Measurements from ENCODE around the gene CRIM1.

Gene CRIM1

GRCh38 chr2:36420569-36421181 is 65.1 kb downstream of the CRIM1 start:
- DNase-seq (ENCODE audit: low read depth in 1 of 2, low spot score in 1 of 2) = no peak

- no peak for DNase-seq (ENCODE audit: low read depth in 1 of 2, low spot score in 1 of 2)
Observed at GRCh38 chr2:36421379-36421778, 65.8 kb downstream of the CRIM1 start.

- DNase-seq (ENCODE audit: low read depth in 1 of 2, low spot score in 1 of 2) = no peak
Observed at GRCh38 chr2:36423172-36423571, 67.6 kb downstream of the CRIM1 start.

GRCh38 chr2:36423619-36424120 is 68.1 kb downstream of the CRIM1 start:
- DNase-seq (ENCODE audit: low read depth in 1 of 2, low spot score in 1 of 2) = no peak

GRCh38 chr2:36425608-36426355 is 70.2 kb downstream of the CRIM1 start:
- no peak for DNase-seq (ENCODE audit: low read depth in 1 of 2, low spot score in 1 of 2)

GRCh38 chr2:36427790-36428243 is 72.2 kb downstream of the CRIM1 start:
- no peak for DNase-seq (ENCODE audit: low read depth in 1 of 2, low spot score in 1 of 2)

GRCh38 chr2:36430549-36430948 is 75.0 kb downstream of the CRIM1 start:
- DNase-seq (ENCODE audit: low read depth in 1 of 2, low spot score in 1 of 2) = no peak

GRCh38 chr2:36432479-36432878 is 76.9 kb downstream of the CRIM1 start:
- DNase-seq (ENCODE audit: low read depth in 1 of 2, low spot score in 1 of 2) = no peak

GRCh38 chr2:36433311-36434217 is 78.0 kb downstream of the CRIM1 start:
- DNase-seq (ENCODE audit: low read depth in 1 of 2, low spot score in 1 of 2) = no peak

- DNase-seq (ENCODE audit: low read depth in 1 of 2, low spot score in 1 of 2) = no peak
Observed at GRCh38 chr2:36438449-36438977, 82.9 kb downstream of the CRIM1 start.

GRCh38 chr2:36439084-36439483 is 83.5 kb downstream of the CRIM1 start:
- no peak for DNase-seq (ENCODE audit: low read depth in 1 of 2, low spot score in 1 of 2)

- DNase-seq (ENCODE audit: low read depth in 1 of 2, low spot score in 1 of 2) = no peak
Observed at GRCh38 chr2:36441065-36441625, 85.6 kb downstream of the CRIM1 start.

GRCh38 chr2:36441816-36442215 is 86.2 kb downstream of the CRIM1 start:
- no peak for DNase-seq (ENCODE audit: low read depth in 1 of 2, low spot score in 1 of 2)

GRCh38 chr2:36444216-36444936 is 88.8 kb downstream of the CRIM1 start:
- DNase-seq (ENCODE audit: low read depth in 1 of 2, low spot score in 1 of 2) = no peak

- no peak for DNase-seq (ENCODE audit: low read depth in 1 of 2, low spot score in 1 of 2)
Observed at GRCh38 chr2:36445185-36445866, 89.7 kb downstream of the CRIM1 start.

GRCh38 chr2:36446294-36446693 is 90.7 kb downstream of the CRIM1 start:
- no peak for DNase-seq (ENCODE audit: low read depth in 1 of 2, low spot score in 1 of 2)

GRCh38 chr2:36449213-36449612 is 93.6 kb downstream of the CRIM1 start:
- no peak for DNase-seq (ENCODE audit: low read depth in 1 of 2, low spot score in 1 of 2)

- DNase-seq (ENCODE audit: low read depth in 1 of 2, low spot score in 1 of 2) = no peak
Observed at GRCh38 chr2:36449943-36450392, 94.4 kb downstream of the CRIM1 start.

- no peak for DNase-seq (ENCODE audit: low read depth in 1 of 2, low spot score in 1 of 2)
Observed at GRCh38 chr2:36450466-36451196, 95.1 kb downstream of the CRIM1 start.

Measured in stimulated activated CD4-positive, alpha-beta T cell treated with anti-CD3 and anti-CD28 coated beads, Interleukin-15, amount 100 ng/mL, for 1 hour (primary cell).